DMS153 treated with DMSO at 0.1 percent for 48 hours (cell line): ENCODE measurements around the gene DYNC1I1.
A peak's percentile ranks its signal among the peaks of the same experiment; 100 is the strongest.

Experiments used
- DNase-seq: peaks from one replicate; lab custom pipeline; 2025; ENCODE audit not compliant: unreplicated experiment; lab: John Stamatoyannopoulos, UW

DYNC1I1 gene

GRCh38 chr7:96016056-96016586 is 243.8 kb downstream of the DYNC1I1 start:
- no peak for DNase-seq

- DNase-seq: no peak
Measured at GRCh38 chr7:96016735-96017134, 244.4 kb downstream of the DYNC1I1 start.

DNA sequence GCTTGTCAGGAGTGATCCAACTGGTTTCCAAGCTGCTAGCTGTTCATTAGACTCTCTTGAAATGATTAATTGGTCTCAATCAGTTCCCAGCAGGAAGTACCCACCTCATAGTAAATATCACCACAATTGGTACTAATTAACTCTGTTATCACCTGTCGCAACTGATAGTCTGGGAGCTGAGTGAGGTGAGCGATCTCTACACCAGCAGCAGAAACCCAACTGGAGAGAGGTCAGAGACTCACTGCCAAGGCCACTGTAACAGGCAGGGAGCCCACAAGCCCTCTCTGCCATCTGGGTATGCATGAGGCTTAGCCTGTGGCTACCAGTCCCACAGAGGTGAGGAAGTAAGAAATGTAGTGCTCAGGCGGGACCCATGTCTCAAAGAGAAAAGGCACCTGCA is 245.5 kb downstream of the DYNC1I1 start:
- DNase-seq: no peak

DNA sequence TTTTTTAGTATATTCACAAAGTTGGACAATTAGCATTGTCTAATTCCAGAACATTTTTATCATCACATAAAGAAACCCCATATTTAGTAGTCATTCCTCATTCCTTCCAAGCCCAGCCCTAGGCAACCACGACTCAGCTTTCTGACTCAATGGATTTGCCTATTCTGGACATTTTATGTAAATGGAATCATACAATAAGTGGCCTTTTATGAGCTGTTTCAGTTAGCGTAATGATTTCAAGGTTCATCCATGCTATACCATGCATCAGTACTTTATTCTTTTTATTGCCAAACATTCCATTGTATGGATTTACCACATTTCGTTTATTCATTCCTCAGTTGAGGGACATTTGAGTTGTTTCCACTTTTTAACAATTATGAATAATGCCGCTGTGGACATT is 249.2 kb downstream of the DYNC1I1 start:
- DNase-seq: no peak

DNA sequence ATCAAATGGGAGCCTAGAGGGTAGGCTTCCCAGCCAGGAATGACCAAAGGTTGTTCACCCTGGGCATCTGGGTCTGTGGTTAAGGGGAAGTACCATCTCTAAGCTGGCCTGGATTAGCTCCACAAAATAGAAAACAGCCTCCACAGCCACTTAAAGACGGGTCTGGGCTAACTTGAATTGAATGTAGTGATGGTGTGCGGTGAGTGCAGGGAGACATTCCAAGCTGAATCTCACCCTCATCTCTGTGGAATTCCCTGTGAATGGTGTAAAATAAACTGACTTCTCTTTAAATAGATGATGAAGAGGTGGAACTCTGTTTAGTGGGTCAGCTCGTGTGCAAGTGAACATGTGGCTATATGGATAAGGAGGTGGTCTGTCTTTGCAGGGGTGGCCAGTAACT is 251.0 kb downstream of the DYNC1I1 start:
- DNase-seq: no peak

DNA sequence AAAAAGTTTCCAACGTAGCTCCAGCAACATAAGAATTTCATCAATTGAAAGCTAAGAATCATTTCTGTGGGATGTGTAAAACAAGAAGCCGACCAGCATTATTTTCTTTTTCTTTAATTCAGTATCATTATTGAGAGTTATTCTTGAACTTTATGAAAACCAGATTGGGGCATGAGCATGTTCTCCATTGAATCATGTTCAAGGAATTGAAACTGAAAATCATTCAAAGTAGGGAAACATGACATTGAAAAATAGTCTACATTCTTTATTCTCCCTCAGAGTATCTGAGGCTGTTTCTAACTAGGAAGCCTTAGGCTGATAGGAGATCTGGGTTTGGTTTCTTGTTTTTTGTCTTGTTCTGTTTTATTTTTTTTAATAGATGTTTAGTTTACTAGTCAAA is 253.7 kb downstream of the DYNC1I1 start:
- no peak for DNase-seq

DNA sequence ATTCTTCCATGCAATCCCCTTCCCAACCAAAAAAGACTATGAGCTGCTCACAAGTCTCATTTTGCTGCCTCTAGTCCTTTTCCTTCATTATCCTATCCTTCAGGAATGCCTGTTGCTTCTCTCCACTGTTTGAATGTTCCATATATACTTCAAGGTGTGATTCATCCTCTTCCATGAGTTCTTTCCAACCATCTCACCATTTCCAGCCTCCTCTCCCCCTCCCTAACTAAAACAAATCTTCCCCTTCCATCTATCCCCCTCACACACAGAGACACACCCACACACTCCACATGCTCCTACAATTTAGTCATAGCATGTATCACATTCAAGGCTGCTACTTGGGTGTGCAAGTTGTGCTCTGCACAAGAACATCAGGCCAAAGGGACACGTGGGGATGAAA is 254.3 kb downstream of the DYNC1I1 start:
- DNase-seq: no peak

DNA sequence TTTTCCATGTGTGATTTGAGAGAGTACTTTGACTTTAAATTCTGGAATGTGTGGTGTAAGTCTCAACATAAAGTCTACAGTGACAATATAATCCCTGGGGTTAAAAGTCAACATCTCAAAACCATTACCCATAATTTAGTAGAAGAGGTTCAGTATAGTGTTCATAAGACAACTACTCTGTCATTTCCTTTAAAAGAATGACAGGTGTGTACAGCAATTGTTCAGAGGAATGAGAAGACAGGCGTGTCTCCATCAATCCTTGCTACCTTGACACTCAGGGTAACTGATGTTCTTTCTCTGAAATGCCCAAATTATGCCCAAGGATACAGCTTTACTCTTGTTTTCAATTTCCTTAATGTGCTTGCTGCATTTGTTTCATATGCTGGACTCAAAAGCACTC is 256.4 kb downstream of the DYNC1I1 start:
- DNase-seq: no peak

GRCh38 chr7:96033009-96033598 is 260.8 kb downstream of the DYNC1I1 start:
- DNase-seq: no peak

DNA sequence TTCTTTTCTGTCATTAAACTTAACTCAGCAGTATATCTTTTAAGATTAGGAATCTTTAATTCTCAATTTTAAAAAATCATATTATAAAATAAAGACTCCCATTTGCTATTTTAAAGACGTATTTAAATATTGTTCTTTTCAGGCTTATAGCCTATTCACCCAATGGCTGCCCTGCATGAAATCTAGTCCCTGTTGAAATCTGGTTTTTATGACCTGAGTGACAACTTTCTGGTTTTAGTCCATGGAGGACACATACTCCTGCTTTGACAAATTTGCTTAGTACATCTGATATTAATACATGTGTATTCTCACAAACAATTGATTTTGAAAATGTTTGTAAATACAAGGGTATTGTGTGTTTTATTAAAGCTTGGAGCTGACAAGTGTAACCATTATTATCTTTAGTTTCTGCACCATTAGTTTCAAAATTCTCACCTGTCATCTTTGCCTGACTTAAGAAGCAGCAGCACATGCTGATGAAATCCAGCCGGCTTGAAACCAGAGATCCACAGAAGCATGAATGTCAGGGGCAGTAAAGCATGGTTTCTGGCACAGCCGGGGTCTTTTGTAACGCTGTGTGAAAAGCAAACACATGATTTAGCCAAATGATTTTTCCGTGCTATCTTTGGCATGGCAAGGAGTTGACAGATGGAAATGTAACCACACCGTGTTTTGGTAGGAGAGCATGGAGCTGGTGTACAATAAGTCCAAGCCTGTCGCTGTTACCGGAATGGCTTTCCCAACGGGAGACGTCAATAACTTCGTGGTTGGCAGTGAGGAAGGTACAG is 262.8 kb downstream of the DYNC1I1 start:
- DNase-seq: peak; percentile 17

DNA sequence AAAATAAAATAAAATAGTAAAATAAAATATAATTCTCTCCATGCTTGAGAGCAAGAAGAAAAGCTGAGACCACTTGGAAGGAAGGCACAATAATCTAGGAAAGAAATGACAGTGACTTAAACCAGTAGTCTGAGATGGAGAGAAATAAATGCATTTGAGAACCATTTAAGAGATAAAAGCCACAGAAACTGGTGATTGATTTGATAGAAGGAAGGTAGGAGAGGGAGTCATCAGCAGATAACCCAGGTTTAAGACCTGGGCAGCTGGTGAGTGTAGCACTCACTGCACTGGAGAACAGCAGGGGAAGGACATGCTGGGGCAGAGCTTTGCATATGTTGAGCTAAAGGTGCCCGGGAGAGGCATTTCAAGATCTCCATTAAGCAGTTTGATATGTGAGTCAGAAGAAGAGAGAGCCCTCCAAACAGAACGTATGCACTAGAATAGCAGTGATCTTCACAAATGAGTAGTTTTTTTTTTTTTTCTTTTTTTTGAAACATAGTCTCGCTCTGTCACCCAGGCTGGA is 268.0 kb downstream of the DYNC1I1 start:
- DNase-seq: no peak

- DNase-seq: no peak
Measured at GRCh38 chr7:96041171-96041570, 268.8 kb downstream of the DYNC1I1 start.

- DNase-seq: no peak
Measured at GRCh38 chr7:96045181-96045580, 272.8 kb downstream of the DYNC1I1 start.

- no peak for DNase-seq
Measured at GRCh38 chr7:96045919-96046318, 273.6 kb downstream of the DYNC1I1 start.

- DNase-seq: no peak
Measured at GRCh38 chr7:96052289-96052688, 279.9 kb downstream of the DYNC1I1 start.

DNA sequence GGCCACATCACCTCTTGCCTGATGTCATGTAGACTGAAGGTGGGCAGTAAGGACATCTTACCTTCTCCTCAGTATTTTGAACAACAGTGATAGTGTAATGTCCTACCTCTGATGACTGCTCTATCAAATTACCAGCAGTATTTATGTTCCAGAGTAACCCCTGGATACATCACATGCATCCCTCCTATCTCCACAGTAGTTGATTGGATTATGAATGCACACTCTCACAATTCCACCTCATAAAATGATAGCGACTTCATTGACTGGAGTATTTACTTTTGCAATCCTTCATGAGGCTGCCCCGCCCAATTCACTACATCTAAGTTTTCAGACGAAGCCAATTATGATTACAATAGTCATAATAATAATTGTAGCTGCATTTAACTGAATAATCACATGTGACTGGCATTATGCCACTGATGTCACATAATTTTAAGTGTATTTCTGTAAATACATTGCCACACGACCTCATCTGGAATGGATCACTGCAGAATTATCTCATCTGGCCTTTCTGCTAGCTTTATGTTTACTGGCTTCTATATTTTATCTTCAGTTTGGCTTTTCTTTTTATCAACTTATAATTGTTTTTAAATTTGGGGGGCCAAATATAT is 280.6 kb downstream of the DYNC1I1 start:
- DNase-seq: peak; percentile 70

- DNase-seq: no peak
Measured at GRCh38 chr7:96055717-96056116, 283.4 kb downstream of the DYNC1I1 start.

DNA sequence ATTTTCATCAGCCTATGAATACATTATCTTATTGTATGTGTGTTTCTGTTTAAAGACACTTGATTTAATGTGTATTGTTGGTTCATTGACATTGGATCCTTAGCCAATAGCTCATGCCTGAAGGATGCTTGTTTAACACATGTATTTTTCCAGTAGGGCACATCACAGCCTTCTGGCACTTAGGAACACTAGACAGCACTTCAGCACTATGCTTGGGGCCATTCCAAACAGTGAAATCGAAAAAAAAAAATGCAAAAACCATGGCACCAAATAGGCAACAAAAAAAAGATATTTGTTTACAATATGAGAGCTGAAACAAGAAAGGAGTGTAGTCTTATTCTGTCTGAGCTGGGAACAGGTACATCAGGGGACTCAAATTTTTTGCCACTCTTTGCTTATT is 286.7 kb downstream of the DYNC1I1 start:
- DNase-seq: peak; percentile 53

DNA sequence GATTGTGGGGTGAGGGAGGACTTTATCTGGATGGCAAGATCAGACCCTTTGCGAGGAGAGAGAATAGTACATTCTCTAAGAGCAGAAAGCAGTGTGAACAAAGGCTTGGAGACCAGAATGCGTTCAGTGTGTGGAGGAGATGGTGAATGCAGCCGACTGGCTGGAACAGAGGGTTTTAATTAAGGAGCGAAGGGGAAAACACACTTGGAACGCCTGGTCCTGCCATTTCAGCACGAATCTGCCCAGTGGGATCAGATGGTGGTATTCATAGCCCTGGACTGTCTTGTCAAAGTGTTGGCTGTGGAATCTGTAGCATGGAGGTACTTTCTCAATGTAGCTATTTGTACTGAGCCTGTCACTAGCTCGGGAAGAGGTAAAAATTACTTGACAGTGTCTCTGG is 288.7 kb downstream of the DYNC1I1 start:
- DNase-seq: no peak

- no peak for DNase-seq
Measured at GRCh38 chr7:96061844-96062243, 289.5 kb downstream of the DYNC1I1 start.

GRCh38 chr7:96067321-96067720 is 295.0 kb downstream of the DYNC1I1 start:
- DNase-seq: no peak

- no peak for DNase-seq
Measured at GRCh38 chr7:96069401-96069800, 297.0 kb downstream of the DYNC1I1 start.
